HepG2 (cell line): ENCODE data around the gene WASHC4. TPM values are rescaled to one million over a fixed set of nuclear protein-coding genes. Genes with fewer than 3 reads are reported as not detected.

Source experiments
- ATAC-seq: fragments of 200-7000 bp; cut with Tn5 transposase; 3 replicates; pipeline ENCODE4 v1.9.1; 2020; ENCODE audit warnings: mild to moderate bottlenecking, moderate library complexity
- BruUV-seq: library from RNA; stranded (reverse); fragments of 400-500 nt; replicated peaks from 2 replicates; lab custom pipeline; 2021; lab: Mats Ljungman, UMichigan
- CTCF ChIA-PET: fragments of 300-600 bp; formaldehyde crosslinking; extraction: SDS; loops from one replicate; lab custom pipeline; 2021; ENCODE audit warnings: low total read pairs, inconsistent platforms, low intra/inter-chr PET ratio; lab: Yijun Ruan, JAX
- POLR2A ChIA-PET: fragments of 350-600 bp; sonication (Branson Sonifier 250); formaldehyde crosslinking; loops from one replicate; lab custom pipeline; 2020; ENCODE audit warnings: antibody characterized with exemption, inconsistent platforms; lab: Yijun Ruan, JAX
- DNase-seq: peaks from one replicate; pipeline ENCODE4 v3.0.0-alpha.2; 2015; ENCODE audit warnings: low spot score
- FAIRE-seq: peaks from 3 replicates; lab custom pipeline; 2011; peaks lifted over from hg19 to GRCh38; lab: Jason Lieb, UNC
- H2AFZ ChIP-seq: one replicate; pipeline ENCODE4 v1.6.1; 2011; ENCODE audit warnings: low read length, inconsistent platforms
- H3K27ac ChIP-seq: fragments of 300-600 bp; 3 replicates; pipeline ENCODE4 v1.8.0; 2011; ENCODE audit warnings: mixed run types, mild to moderate bottlenecking, mixed read lengths, low read length, inconsistent platforms; ENCODE audit not compliant: insufficient read depth; ENCODE audit errors: extremely low read length
- H3K27me3 ChIP-seq, 2 experiments: fragments of 200-600 bp in 1 of 2; 2 replicates in 1 of 2; 3 replicates in 1 of 2; pipeline versions ENCODE4 v1.6.0 to v1.8.0; 2011; ENCODE audit warnings: low read length in 2 of 2, mild to moderate bottlenecking in 2 of 2, moderate library complexity in 2 of 2, inconsistent platforms in 1 of 2; ENCODE audit not compliant: insufficient read depth in 2 of 2, control insufficient read depth in 1 of 2
- H3K36me3 ChIP-seq, 2 experiments: fragments of 200-600 bp in 1 of 2; replicated peaks in 1 of 2; 2 replicates in 1 of 2; 3 replicates in 1 of 2; pipeline versions ENCODE4 v1.5.1 to v1.8.0; 2011; ENCODE audit warnings: low read length in 2 of 2, inconsistent platforms in 1 of 2; ENCODE audit not compliant: insufficient read depth in 2 of 2, control insufficient read depth in 1 of 2
- H3K4me1 ChIP-seq: 2 replicates; pipeline ENCODE4 v1.5.1; 2012; ENCODE audit warnings: low read length, inconsistent platforms; ENCODE audit not compliant: insufficient read depth
- H3K4me2 ChIP-seq: 2 replicates; pipeline ENCODE4 v1.6.0; 2011; ENCODE audit warnings: low read depth, low read length, inconsistent platforms
- H3K4me3 ChIP-seq, 3 experiments: fragments of 200-600 bp in 1 of 3; sonication (generic), shearing (Covaris generic) in 1 of 3; replicated peaks in 1 of 3; 2 replicates each; pipeline ENCODE4 v1.5.1; 2011 to 2016; ENCODE audit warnings: low read length in 3 of 3, inconsistent platforms in 2 of 3, low read depth in 2 of 3, mild to moderate bottlenecking in 2 of 3, control low read depth in 1 of 3, mixed read lengths in 1 of 3; ENCODE audit not compliant: insufficient read depth in 1 of 3
- H3K79me2 ChIP-seq: one replicate; pipeline ENCODE4 v1.6.1; 2011; ENCODE audit warnings: low read length, inconsistent platforms; ENCODE audit not compliant: insufficient read depth
- H3K9ac ChIP-seq: 2 replicates; pipeline ENCODE4 v1.6.0; 2011; ENCODE audit warnings: mild to moderate bottlenecking, low read depth, low read length, inconsistent platforms; ENCODE audit not compliant: insufficient read depth
- H3K9me3 ChIP-seq: 2 replicates; pipeline ENCODE4 v1.5.1; 2012; ENCODE audit warnings: mild to moderate bottlenecking, low read length
- H4K20me1 ChIP-seq: 2 replicates; pipeline ENCODE4 v1.6.0; 2011; ENCODE audit warnings: inconsistent platforms, mild to moderate bottlenecking, low read length, moderate library complexity; ENCODE audit not compliant: insufficient read depth
- ZNF530 ChIP-seq: sonication (generic); formaldehyde crosslinking; IDR thresholded peaks from 2 replicates; pipeline ENCODE4 v1.5.0; 2020; ENCODE audit warnings: low read depth, mild to moderate bottlenecking, missing genetic modification reagents
- WGBS: methylation state at CpG from one replicate; pipeline ENCODE4 v1.1.6; 2017; ENCODE audit warnings: low lambda C conversion rate; 5-methylcytosine and 5-hydroxymethylcytosine counted together
- in situ Hi-C: cut with HindIII; loops from 2 replicates; pipeline ENCODE4 v1.10.0; 2017; ENCODE audit warnings: low pct_unique_long_range_greater_than_20kb; ENCODE audit not compliant: extremely low pct_ligation_motif_present
- intact Hi-C: fragments of 100-400 bp; cut with micrococcal nuclease; formaldehyde crosslinking; loops from one replicate; pipeline ENCODE4 v1.10.0; 2022; ENCODE audit not compliant: unreplicated experiment
- polyA plus RNA-seq, 8 experiments: library from polyadenylated mRNA; depleted of rRNA in 3 of 8; stranded (reverse) in 7 of 8; unstranded in 1 of 8; fragments of >200 nt; fragmentation: Illumina TruSeq in 4 of 8; extraction: Trizol in 4 of 8; gene quantifications; 2 replicates each; pipeline versions ENCODE4 v1.2.1 to v1.2.3, GENCODE V29; 2011 to 2016; ENCODE audit warnings: low read depth in 4 of 8, missing spikeins in 1 of 8, mixed read lengths in 1 of 8; ENCODE audit not compliant: insufficient read depth in 1 of 8
- total RNA-seq, 5 experiments: library from RNA; depleted of rRNA; stranded (reverse); fragments of >200 nt; fragmentation: Illumina TruSeq; extraction: Trizol; gene quantifications; 2 replicates each; pipeline ENCODE4 v1.2.3, GENCODE V29; 2016; ENCODE audit warnings: low read depth in 1 of 5
- TF ChIP-seq, protein P1 (sequence below): sonication (generic); formaldehyde crosslinking; IDR thresholded peaks from 2 replicates; pipeline ENCODE4 v1.4.0; 2020; ENCODE audit warnings: missing genetic modification reagents, borderline replicate concordance
- TF ChIP-seq, protein P2 (sequence below): sonication (generic); formaldehyde crosslinking; IDR thresholded peaks from 2 replicates; pipeline ENCODE4 v1.8.0; 2023; ENCODE audit warnings: mild to moderate bottlenecking, missing genetic modification reagents
- TF ChIP-seq, protein P3 (sequence below): sonication (generic); formaldehyde crosslinking; conservative IDR thresholded peaks from 2 replicates; pipeline ENCODE4 v1.4.0; 2020; ENCODE audit warnings: missing genetic modification reagents

The WASHC4 gene
- total and polyA plus RNA-seq, 2 of the 13 experiments (the other 11 are each of a cell fraction or from before 2014, with no cell fraction given): 21.0 to 36.3 TPM

DNA sequence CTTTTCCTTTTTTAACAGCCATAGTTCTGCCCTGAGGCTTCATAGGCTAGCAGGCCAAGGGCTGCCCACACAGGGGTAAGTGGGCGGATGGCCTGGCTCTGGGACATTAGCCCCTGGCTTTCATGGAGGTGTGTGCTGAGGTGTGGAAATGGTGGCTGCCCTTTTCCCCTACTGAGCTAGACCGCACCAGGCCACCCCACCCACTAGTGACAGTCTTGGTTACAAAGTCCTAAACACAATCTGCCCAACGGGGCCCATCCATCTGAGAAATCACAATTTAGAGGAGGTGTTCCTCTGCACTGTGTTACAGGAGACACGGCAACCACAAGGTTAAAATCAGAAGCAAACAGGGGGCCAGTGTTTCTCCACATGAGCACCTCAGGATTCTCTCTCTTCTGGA is 92.9 kb downstream of the WASHC4 start:
- no peak overlapping the region for H3K9ac ChIP-seq
- H4K20me1 ChIP-seq: no peaks in the 10 kb centered on the region
- H3K36me3 ChIP-seq: peaks cover 4 to 27% of the 10 kb centered on the region in 2 experiments; a peak in 3 of 5 replicates
- no peaks in the 10 kb centered on the region for H3K27me3 ChIP-seq
- no peaks in the 10 kb centered on the region for H3K79me2 ChIP-seq
- H3K4me2 ChIP-seq: no peak overlapping the region
- no peak overlapping the region for H2AFZ ChIP-seq
- intact Hi-C loops (no loop called here), in situ Hi-C loops (no loop called here)
- POLR2A ChIA-PET: no interaction called here
- FAIRE-seq: no peak
- H3K9me3 ChIP-seq: no peaks in the 10 kb centered on the region
- no TSS peak for BruUV-seq
- CTCF ChIA-PET: no interaction called here
- no peak for TF ChIP-seq ZNF530 (CRISPR knock-in tag)
- TF ChIP-seq, protein P1, sequence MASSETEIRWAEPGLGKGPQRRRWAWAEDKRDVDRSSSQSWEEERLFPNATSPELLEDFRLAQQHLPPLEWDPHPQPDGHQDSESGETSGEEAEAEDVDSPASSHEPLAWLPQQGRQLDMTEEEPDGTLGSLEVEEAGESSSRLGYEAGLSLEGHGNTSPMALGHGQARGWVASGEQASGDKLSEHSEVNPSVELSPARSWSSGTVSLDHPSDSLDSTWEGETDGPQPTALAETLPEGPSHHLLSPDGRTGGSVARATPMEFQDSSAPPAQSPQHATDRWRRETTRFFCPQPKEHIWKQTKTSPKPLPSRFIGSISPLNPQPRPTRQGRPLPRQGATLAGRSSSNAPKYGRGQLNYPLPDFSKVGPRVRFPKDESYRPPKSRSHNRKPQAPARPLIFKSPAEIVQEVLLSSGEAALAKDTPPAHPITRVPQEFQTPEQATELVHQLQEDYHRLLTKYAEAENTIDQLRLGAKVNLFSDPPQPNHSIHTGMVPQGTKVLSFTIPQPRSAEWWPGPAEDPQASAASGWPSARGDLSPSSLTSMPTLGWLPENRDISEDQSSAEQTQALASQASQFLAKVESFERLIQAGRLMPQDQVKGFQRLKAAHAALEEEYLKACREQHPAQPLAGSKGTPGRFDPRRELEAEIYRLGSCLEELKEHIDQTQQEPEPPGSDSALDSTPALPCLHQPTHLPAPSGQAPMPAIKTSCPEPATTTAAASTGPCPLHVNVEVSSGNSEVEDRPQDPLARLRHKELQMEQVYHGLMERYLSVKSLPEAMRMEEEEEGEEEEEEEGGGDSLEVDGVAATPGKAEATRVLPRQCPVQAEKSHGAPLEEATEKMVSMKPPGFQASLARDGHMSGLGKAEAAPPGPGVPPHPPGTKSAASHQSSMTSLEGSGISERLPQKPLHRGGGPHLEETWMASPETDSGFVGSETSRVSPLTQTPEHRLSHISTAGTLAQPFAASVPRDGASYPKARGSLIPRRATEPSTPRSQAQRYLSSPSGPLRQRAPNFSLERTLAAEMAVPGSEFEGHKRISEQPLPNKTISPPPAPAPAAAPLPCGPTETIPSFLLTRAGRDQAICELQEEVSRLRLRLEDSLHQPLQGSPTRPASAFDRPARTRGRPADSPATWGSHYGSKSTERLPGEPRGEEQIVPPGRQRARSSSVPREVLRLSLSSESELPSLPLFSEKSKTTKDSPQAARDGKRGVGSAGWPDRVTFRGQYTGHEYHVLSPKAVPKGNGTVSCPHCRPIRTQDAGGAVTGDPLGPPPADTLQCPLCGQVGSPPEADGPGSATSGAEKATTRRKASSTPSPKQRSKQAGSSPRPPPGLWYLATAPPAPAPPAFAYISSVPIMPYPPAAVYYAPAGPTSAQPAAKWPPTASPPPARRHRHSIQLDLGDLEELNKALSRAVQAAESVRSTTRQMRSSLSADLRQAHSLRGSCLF (CRISPR knock-in tag): no peak
- TF ChIP-seq, protein P2, sequence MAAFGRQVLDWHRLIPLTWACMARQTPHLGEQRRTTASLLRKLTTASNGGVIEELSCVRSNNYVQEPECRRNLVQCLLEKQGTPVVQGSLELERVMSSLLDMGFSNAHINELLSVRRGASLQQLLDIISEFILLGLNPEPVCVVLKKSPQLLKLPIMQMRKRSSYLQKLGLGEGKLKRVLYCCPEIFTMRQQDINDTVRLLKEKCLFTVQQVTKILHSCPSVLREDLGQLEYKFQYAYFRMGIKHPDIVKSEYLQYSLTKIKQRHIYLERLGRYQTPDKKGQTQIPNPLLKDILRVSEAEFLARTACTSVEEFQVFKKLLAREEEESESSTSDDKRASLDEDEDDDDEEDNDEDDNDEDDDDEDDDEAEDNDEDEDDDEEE (CRISPR knock-in tag): no peak
- TF ChIP-seq, protein P3, sequence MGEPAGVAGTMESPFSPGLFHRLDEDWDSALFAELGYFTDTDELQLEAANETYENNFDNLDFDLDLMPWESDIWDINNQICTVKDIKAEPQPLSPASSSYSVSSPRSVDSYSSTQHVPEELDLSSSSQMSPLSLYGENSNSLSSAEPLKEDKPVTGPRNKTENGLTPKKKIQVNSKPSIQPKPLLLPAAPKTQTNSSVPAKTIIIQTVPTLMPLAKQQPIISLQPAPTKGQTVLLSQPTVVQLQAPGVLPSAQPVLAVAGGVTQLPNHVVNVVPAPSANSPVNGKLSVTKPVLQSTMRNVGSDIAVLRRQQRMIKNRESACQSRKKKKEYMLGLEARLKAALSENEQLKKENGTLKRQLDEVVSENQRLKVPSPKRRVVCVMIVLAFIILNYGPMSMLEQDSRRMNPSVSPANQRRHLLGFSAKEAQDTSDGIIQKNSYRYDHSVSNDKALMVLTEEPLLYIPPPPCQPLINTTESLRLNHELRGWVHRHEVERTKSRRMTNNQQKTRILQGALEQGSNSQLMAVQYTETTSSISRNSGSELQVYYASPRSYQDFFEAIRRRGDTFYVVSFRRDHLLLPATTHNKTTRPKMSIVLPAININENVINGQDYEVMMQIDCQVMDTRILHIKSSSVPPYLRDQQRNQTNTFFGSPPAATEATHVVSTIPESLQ: no peak
- ATAC-seq: no peak
- DNase-seq: no peak
- no peak overlapping the region for H3K4me3 ChIP-seq
- no peak overlapping the region for H3K27ac ChIP-seq
- peaks cover 36% of the 10 kb centered on the region for H3K4me1 ChIP-seq
- 100% methylated on average over 4 of the region's 4 CpGs for WGBS
